HT1080 (cell line): ENCODE data around the gene ENDOG. TPM values are rescaled to one million over a fixed set of nuclear protein-coding genes. Genes with fewer than 3 reads are reported as not detected.
"Not testable (repeated sequence)": the region's sequence is repeated elsewhere in the genome, so short reads cannot be mapped to it uniquely, and the experiment has no call there.

Source experiments
- DNase-seq: peaks from one replicate; pipeline ENCODE4 v3.0.0-alpha.2; 2015; ENCODE audit warnings: low read depth
- polyA plus RNA-seq, 2 experiments: library from polyadenylated mRNA; depleted of rRNA; stranded (reverse); fragments of >200 nt; gene quantifications; 2 replicates each; pipeline ENCODE4 v1.2.3, GENCODE V29; 2015
- total RNA-seq: library from RNA; depleted of rRNA; stranded (reverse); fragments of >200 nt; shearing (Covaris generic); gene quantifications from 2 replicates; pipeline ENCODE4 v1.2.3, GENCODE V29; 2014; rRNA removed

Gene ENDOG
- 22.0 and 29.3 TPM in 2 replicates for total RNA-seq
- polyA plus RNA-seq (2015; cell fraction: cytosol; rRNA removed) = 20.0 and 20.9 TPM in 2 replicates
- 15.5 and 16.9 TPM in 2 replicates for polyA plus RNA-seq (2015; cell fraction: nucleus; rRNA removed)

- peak; percentile 93 for DNase-seq
Measured at GRCh38 chr9:128818099-128818838, at the start of gene ENDOG. ENDOG (plus strand) TSS chr9:128818500; CDS start chr9:128818685, 185 bp downstream.

GRCh38 chr9:128768606-128769005 lies 49.7 kb upstream of the ENDOG start:
- no peak for DNase-seq

- no peak for DNase-seq
Measured at GRCh38 chr9:128770286-128771030, 47.8 kb upstream of the ENDOG start.

GRCh38 chr9:128771094-128771721 lies 47.1 kb upstream of the ENDOG start:
- no peak for DNase-seq

- peak; percentile 83 for DNase-seq
Measured at GRCh38 chr9:128771745-128772519, 46.4 kb upstream of the ENDOG start, which contains the start of gene ZER1. ZER1 (minus strand) TSS chr9:128771927; CDS start chr9:128755565, 16,362 bp downstream.

- DNase-seq = no peak
Measured at GRCh38 chr9:128773049-128773448, 45.3 kb upstream of the ENDOG start.

- DNase-seq = no peak
Measured at GRCh38 chr9:128774804-128775203, 43.5 kb upstream of the ENDOG start.

GRCh38 chr9:128780093-128780492 lies 38.2 kb upstream of the ENDOG start:
- not testable (repeated sequence) for DNase-seq

- DNase-seq = no peak
Measured at GRCh38 chr9:128781187-128782070, 36.9 kb upstream of the ENDOG start.

GRCh38 chr9:128782669-128783068 lies 35.6 kb upstream of the ENDOG start:
- no peak for DNase-seq

- no peak for DNase-seq
Measured at GRCh38 chr9:128785427-128785826, 32.9 kb upstream of the ENDOG start.

- DNase-seq = peak; percentile 71
Measured at GRCh38 chr9:128786681-128787601, 31.4 kb upstream of the ENDOG start, which contains the start of gene TBC1D13. TBC1D13 (plus strand) TSS chr9:128787253; CDS start chr9:128787354, 101 bp downstream.

GRCh38 chr9:128787659-128788058 lies 30.6 kb upstream of the ENDOG start:
- no peak for DNase-seq

- no peak for DNase-seq
Measured at GRCh38 chr9:128788445-128788844, 29.9 kb upstream of the ENDOG start.

GRCh38 chr9:128790536-128790935 lies 27.8 kb upstream of the ENDOG start:
- no peak for DNase-seq

- DNase-seq = no peak
Measured at GRCh38 chr9:128792134-128792533, 26.2 kb upstream of the ENDOG start.

GRCh38 chr9:128792978-128793686 lies 25.2 kb upstream of the ENDOG start:
- no peak for DNase-seq

- not testable (repeated sequence) for DNase-seq
Measured at GRCh38 chr9:128794961-128795360, 23.3 kb upstream of the ENDOG start.
